ENCODE results near the gene SRD5A2.

DNA sequence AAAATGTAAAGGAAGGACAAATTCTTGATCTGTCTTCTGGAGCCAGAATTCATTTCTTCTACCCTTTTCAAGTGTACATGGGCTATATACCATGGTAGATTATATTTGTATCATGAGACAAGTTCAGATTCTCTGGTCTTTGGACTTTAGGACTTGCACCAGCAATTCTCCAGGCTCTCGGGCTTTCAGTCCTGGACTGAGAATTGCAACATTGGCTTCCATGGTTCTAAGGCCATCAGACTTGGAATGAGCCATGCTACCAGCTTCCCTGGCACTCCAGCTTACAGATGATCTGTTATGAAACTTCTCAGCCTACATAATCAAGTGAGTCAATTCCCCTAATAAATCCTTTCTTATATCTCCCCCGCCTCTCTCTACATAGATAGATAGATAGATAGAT, 33.3 kb downstream of the SRD5A2 start:
- TF ChIP-seq, protein P1, sequence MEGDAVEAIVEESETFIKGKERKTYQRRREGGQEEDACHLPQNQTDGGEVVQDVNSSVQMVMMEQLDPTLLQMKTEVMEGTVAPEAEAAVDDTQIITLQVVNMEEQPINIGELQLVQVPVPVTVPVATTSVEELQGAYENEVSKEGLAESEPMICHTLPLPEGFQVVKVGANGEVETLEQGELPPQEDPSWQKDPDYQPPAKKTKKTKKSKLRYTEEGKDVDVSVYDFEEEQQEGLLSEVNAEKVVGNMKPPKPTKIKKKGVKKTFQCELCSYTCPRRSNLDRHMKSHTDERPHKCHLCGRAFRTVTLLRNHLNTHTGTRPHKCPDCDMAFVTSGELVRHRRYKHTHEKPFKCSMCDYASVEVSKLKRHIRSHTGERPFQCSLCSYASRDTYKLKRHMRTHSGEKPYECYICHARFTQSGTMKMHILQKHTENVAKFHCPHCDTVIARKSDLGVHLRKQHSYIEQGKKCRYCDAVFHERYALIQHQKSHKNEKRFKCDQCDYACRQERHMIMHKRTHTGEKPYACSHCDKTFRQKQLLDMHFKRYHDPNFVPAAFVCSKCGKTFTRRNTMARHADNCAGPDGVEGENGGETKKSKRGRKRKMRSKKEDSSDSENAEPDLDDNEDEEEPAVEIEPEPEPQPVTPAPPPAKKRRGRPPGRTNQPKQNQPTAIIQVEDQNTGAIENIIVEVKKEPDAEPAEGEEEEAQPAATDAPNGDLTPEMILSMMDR (IDR thresholded peaks at IDR 0.05): no peak
- TF ChIP-seq POLR2A (IDR thresholded peaks at IDR 0.05): no peak
